ENCODE data around the gene DENND1A.

DENND1A gene

GRCh38 chr9:123568691-123569688 lies 360.9 kb downstream of the DENND1A start:
- no peak for DNase-seq (ENCODE audit: low spot score)

DNA sequence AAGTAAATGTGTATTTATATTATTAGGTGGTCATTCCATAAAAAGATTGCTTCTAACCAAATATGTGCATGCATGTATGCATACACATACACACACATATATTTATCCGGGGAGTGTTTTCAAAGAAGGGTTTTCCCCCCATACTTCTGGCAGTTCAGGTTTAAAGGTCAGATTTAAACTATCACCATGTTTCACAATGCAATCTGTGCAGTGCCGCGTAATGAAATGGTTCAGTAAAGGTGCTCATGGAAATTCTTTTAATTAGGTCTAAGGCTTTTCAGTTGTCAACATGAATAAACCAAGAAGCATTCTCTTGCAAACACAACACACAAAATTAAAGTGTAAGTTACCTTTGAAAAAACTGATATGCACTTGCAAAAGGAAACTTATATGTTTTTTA lies 362.9 kb downstream of the DENND1A start:
- DNase-seq (ENCODE audit: low spot score): no peak

GRCh38 chr9:123564652-123565051 lies 365.3 kb downstream of the DENND1A start:
- DNase-seq (ENCODE audit: low spot score): no peak

GRCh38 chr9:123562844-123563346 lies 367.0 kb downstream of the DENND1A start:
- no peak for DNase-seq (ENCODE audit: low spot score)

DNA sequence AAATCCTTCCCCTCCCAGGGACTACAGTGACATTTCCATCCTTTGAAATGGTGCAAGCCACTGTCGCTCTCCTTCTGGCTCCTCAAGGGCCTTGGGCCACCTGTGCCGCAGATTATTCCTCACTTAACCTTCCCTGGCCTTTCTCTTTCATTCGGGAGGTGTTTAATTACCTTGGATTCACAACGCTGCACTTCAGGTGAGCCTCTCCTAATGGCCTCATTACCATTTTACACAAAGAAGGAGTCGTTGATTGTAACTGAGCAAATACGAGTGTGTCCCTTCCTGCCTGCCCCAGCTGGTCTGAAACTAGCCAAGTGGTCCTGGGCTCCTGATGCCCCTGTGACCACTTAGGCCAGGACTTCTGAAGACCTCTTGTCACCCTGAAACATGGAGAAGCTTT lies 368.9 kb downstream of the DENND1A start:
- DNase-seq (ENCODE audit: low spot score): no peak

DNA sequence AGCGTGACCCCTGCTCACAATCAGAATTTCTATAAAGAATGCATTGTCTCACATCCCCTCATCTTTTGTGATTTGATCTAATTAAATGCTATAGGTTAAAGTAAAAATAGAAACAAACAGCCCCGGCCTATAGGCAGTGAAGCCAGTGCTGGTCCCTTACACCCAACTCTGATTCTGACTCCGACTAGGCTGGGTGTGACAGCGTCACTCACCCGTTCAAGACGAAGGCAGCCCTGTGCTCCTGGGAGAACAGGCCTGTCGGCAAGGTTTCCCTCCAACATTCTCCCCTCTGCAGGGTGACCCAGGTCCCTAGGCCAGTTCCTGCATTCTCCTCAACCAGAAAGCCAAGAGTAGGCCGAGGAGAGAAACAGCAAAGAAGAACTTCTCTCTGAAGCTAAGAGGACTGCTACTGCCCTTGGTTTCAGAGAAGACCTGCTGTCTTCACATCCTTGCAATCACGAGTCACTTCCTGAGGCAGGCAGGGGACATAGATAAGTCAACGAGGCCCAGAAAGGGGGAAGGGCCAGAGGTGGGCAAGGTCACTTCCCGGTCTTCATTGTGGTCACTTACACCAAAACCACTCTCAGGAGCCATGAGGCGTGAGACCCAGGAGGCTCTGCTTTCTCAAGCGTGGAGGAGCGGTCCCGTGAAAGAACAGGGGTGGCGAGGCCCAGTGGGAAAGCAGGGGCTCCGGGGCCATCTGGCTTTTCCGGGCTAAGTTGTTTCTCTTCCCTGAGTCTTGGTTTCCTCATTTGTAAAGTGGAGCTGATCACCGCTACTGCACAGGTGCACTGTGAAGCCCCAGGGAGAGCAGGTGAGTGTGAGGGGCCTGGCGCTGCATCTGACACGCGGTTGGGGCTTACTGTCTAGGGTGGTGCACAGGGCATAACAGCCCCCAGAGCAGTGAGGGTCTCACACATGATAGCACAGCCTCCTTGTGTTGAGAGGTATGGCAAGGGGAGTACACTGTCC lies 373.2 kb downstream of the DENND1A start:
- DNase-seq (ENCODE audit: low spot score): no peak

GRCh38 chr9:123555646-123556045 lies 374.3 kb downstream of the DENND1A start:
- DNase-seq (ENCODE audit: low spot score): no peak

DNA sequence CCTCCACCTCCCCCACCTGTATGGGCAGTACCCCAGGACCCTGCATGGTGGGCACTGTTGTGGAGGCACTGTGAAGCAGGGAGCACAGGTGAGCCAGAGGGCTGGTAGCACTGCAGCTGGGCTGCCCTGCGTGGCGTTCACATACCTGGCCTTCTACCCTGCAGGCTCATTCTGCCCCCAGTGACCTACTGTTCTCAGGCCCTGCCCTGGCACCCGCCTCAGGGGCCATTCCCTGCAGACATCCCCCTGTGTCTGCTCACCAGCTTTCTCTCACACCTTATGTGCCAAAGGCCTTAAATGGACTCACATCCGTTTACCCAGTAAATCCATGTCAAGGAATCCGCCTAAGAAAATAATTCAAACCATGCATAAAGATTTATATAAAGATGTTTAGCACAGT lies 377.4 kb downstream of the DENND1A start:
- no peak for DNase-seq (ENCODE audit: low spot score)

DNA sequence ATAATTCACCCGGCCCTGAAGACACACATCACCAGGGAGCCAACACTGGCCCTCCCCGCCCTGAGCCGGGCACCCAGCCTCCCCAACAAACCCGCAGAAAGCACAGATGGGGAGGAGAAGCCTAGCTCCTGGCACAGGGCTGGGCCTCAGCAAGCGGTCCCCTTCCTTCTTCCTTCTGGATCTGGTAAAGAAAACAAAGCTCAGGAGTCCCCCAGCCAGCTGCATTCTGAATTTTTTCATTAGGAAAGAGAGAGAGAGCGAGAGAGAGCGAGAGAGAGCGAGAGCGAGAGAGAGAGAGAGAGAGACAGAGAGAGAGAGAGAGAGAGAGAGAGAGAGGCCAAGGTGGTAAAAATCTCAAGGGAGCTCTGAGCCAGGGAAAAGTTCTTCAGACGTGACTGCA lies 378.2 kb downstream of the DENND1A start:
- no peak for DNase-seq (ENCODE audit: low spot score)

GRCh38 chr9:123550797-123551196 lies 379.1 kb downstream of the DENND1A start:
- no peak for DNase-seq (ENCODE audit: low spot score)

DNA sequence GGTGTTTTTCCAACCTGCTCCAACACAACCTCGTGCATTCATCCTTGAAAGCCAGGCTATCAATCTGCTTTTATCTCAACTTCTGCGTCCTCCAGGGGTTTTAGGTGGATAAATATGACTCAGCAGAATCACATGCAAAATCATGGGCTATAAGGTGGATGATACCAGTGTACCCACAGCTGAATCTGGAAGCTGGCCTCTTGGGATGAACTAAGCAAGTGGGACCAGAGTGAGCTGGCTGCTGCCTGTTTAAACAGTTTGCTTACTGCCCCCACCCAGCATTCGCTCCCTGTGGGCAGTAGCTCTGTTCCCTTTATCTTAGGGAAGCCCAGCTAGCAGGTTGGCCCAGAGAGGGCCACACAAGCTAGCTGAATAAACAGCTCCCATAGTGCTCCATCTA lies 379.9 kb downstream of the DENND1A start:
- DNase-seq (ENCODE audit: low spot score): no peak

DNA sequence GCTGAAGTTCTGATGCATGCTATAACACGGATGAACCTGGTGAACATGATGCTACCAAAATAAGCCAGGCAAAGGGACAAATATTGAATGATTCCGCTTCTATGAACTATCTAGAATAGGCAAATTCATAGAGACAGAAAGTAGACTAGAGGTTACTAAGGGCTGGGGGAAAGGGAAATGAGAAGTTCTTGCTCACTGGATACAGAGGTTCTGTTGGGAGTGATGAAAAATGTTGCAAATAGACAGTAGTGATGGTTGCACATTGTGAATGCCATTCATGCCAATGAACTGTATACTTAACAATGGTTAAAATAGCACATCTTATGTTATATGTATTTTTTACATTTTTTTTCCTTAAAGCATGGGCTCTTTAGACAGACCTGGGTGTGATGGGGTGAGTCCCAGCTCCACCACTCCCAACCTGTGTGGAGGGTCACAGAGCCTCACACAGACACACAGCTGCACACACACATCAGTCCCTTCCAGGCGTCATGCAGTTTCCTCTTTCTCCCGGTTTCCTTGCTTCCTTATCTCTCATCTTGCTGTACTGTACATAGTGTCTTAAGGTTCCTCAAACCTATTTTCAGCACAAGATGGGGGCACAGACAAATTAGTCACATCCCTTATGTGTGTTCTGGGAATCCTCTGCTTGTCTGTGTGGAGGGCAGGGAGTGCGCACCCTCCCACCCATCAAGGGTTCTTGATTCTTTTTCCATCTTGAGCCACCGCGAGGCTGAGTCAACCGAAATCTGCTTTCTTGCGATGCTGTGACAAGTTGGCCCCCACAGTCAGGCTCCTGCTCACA lies 381.0 kb downstream of the DENND1A start:
- DNase-seq (ENCODE audit: low spot score): no peak

GRCh38 chr9:123544007-123544827 lies 385.7 kb downstream of the DENND1A start:
- no peak for DNase-seq (ENCODE audit: low spot score)

GRCh38 chr9:123543492-123543891 lies 386.4 kb downstream of the DENND1A start:
- DNase-seq (ENCODE audit: low spot score): no peak

GRCh38 chr9:123542435-123543225 lies 387.3 kb downstream of the DENND1A start:
- no peak for DNase-seq (ENCODE audit: low spot score)

DNA sequence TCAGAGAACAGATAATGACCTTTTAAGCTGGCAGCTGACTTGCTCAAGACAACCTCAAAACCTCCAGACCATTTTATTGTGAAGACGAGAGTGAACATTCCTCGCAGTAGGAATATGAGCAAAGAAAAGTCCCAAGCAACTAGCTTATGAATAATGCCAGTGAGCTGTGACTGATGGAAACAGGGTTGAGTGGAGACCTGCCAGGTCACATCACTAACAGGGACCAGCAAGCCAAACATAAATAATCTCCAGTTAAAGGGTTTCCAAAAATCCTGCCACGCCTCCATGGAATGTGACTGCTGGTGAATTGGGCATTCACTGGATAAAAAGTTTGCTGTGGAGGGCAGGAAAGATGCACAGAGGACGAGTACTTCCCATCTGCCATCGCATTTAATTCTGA lies 388.5 kb downstream of the DENND1A start:
- no peak for DNase-seq (ENCODE audit: low spot score)

- no peak for DNase-seq (ENCODE audit: low spot score)
Measured at GRCh38 chr9:123540457-123540856, 389.5 kb downstream of the DENND1A start.

GRCh38 chr9:123537809-123538208 lies 392.1 kb downstream of the DENND1A start:
- no peak for DNase-seq (ENCODE audit: low spot score)

DNA sequence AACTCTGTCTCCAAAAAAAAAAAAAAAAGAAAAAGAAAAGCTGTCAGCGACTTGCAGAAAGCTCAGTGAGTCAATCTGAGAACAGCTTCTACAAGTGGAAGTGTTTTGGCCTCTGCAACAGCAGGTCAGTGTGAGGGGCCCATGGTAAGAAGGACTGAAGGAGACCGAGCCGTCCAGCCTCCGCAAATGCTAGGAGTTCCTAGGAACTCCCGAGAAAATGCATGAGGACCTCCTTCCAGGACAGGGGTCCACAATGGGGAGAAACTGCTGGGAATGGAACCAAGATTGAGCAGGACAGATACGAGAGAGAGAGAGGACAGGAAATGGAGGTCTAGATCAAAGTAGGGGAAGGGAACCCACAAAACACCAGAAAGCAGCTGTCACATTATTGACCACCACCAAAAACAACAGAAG lies 393.5 kb downstream of the DENND1A start:
- DNase-seq (ENCODE audit: low spot score): no peak

DNA sequence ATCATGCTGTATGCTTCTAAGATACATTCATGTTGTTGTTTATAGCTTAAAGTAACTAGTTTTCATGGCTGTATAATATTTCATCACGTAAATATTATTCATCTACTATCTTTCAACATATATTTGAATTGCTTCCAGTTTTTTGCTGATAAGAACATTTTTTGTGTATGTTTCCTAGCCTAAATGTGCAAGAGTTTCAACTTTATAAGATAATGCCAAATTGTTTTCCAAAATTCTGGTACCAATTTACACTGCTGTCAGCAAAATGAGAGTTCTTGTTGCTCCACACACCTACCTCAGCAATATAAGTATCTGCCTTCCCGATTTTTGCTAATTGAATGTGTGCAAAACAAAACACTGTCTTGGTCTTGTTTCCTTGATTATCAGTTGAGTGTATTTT lies 395.6 kb downstream of the DENND1A start:
- DNase-seq (ENCODE audit: low spot score): no peak

All from CD4-positive, alpha-beta T cell treated with Interleukin-6 at 100 ng/mL for 8 hours (primary cell).